DND-41 (cell line): ENCODE measurements around the gene ARIH1.
"Not testable (repeated sequence)": the region's sequence is repeated elsewhere in the genome, so short reads cannot be mapped to it uniquely, and the experiment has no call there.

Experiments
- EZH2 ChIP-seq: IDR thresholded peaks from 3 replicates; pipeline ENCODE4 v1.6.1; 2012; ENCODE audit warnings: borderline replicate concordance, low read depth, mild to moderate bottlenecking, moderate library complexity, low read length, inconsistent platforms; ENCODE audit not compliant: severe bottlenecking
- TF ChIP-seq, protein P1 (sequence below): IDR thresholded peaks from 2 replicates; pipeline ENCODE4 v1.5.1; 2012; ENCODE audit warnings: borderline replicate concordance, low read length, moderate library complexity, mild to moderate bottlenecking; ENCODE audit not compliant: poor library complexity, severe bottlenecking; ENCODE audit errors: extremely low read depth

DNA sequence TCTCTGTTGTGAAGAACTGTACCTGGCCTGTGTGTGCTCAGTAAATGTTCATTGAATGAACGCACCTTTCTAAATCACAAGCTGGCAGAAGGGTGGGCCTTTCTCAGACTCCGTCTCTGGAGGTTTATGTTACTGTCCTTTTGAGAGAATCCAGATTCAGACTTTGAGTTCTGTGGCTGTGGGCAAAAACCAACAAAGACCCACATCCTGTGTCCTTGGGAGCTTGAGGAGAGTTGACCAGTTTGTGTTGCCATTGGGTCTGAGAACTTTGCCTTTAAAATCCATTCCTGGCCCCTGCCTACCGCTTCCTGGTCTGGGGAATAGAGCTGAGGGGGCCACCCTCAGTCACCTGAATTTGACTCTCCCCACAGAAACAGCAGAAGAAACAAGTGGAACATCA is 134.0 kb downstream of the ARIH1 start:
- TF ChIP-seq, protein P1, sequence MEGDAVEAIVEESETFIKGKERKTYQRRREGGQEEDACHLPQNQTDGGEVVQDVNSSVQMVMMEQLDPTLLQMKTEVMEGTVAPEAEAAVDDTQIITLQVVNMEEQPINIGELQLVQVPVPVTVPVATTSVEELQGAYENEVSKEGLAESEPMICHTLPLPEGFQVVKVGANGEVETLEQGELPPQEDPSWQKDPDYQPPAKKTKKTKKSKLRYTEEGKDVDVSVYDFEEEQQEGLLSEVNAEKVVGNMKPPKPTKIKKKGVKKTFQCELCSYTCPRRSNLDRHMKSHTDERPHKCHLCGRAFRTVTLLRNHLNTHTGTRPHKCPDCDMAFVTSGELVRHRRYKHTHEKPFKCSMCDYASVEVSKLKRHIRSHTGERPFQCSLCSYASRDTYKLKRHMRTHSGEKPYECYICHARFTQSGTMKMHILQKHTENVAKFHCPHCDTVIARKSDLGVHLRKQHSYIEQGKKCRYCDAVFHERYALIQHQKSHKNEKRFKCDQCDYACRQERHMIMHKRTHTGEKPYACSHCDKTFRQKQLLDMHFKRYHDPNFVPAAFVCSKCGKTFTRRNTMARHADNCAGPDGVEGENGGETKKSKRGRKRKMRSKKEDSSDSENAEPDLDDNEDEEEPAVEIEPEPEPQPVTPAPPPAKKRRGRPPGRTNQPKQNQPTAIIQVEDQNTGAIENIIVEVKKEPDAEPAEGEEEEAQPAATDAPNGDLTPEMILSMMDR = not testable (repeated sequence)
- not testable (repeated sequence) for TF ChIP-seq EZH2
